GM18502 (cell line): ENCODE results near the gene FARSB.
A peak's percentile ranks its signal among the peaks of the same experiment; 100 is the strongest.
"Not testable (repeated sequence)": the region's sequence is repeated elsewhere in the genome, so short reads cannot be mapped to it uniquely, and the experiment has no call there.

Experiments
- ATAC-seq: cut with Tn5 transposase; IDR thresholded peaks from one replicate; pipeline ENCODE4 v1.9.1; 2021; ENCODE audit warnings: mild to moderate bottlenecking; ENCODE audit not compliant: unreplicated experiment, poor library complexity

The FARSB gene

DNA sequence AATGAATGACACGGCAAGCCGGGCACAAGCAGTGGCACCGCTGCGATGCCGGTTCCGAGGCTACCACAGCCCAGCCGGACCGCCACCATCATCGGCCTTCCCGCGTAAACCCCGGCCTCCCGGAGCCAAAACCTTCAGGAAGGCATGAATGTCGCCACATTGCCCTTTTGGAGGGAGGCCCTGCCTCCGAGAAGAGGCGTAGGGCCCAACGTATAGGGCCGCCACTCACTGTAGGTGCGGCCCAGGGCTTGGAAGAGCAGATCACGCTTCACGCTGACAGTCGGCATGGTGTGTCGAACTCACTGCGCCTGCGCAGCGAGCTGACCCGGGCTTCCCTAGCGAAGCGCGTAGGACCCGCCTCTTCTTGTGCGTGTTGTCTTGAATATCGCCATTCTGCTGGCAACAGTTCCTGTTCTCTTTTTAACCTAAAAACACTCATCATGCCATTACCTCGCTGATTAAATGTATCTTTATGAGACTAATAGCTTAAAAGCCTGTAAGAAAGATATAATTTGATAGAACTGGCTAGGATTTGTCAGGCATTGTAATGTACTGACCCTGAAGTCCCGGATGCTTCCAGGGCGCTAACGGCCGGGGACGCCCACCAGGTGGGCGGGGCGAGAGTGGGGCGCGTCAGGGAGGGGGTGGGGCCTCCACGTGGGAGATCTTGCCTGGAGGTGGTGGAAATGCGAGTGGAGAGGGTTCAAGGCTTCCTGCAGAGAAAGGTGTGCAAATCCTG lies at the start of gene FARSB:
Gene FARSB (minus strand): TSS at position 306 of the 739 bp plus-strand sequence. CDS start 19 bp downstream, at position 287.
- ATAC-seq, result peak; percentile 88

DNA sequence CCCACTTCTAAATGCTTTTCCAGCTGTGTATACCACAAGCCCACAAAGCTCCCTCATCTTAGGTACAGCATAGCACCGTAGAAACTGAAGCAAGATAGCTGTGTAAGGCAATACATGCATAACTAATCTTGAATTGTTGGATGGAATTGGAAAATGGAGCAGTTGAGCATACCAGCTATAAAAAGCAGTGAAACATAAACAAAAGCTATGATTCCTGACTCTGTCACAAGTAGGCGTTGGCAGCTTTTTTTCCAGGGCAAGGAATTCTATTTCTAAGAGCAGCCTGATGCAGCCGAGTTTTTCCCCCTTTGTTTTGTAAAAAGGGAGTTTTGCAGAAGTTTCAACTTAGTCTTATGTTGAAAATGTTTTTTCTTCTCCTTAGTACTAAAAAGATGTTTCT lies 48.0 kb upstream of the FARSB start:
- no peak for ATAC-seq

DNA sequence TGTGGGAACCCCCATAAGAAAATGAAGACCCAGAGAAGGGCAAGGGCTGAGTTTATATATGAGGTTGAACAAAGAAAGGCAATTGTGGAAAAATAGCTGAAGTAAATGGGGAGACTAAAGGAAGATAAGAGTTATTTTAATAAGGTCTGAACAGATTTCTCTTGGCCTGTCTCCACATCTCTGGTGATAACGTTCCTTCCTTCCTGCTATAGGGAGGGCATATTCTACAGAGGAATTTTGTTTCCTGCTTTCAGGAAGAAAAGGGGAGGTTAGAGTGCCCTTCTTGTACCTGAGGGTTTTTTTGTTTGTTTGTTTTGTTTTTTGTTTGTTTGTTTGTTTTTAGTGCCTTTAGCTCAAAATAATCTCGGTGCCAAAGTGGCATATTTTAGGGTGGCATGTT lies 47.2 kb upstream of the FARSB start:
- no peak for ATAC-seq

DNA sequence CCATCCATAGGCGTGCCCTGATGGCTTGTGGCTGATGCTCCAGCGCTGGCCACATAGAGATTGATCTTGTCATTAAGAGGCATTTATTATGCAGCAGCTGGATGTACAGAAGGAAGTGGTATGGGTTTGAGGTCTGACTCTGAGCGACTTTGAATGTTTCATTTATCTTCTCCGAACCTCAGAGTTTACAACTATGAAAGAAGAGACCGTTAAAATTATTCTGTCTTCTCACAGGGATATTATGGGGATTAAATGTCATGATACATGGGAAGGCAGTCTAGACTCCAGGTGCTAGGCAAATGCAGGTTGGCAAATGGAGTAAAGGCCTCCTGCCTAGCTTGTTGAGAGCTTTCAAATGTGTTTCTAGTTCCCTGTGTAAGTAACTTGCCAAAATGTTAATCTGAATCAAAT lies 45.8 kb upstream of the FARSB start:
- no peak for ATAC-seq

DNA sequence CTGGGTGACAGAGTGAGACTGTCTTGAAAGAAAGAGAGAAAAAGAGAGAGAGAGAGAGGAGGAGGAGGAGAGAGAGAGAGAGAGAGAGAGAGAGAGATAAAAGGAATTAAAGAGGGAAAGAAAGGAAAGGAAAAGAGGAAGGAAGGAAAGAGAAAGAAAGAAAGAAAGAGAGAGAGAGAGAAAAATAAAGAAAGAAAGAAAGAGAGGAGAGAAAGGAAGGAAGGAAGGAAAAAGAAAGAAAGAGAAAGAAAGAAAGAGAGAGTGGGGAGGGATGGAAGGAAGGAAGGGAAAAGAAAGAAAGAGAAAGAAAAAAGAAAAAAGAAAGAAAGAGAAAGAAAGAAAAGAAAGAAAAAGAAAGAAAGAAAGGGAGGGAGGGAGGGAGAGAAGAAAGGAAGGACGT lies 45.3 kb upstream of the FARSB start:
- ATAC-seq, result no peak

DNA sequence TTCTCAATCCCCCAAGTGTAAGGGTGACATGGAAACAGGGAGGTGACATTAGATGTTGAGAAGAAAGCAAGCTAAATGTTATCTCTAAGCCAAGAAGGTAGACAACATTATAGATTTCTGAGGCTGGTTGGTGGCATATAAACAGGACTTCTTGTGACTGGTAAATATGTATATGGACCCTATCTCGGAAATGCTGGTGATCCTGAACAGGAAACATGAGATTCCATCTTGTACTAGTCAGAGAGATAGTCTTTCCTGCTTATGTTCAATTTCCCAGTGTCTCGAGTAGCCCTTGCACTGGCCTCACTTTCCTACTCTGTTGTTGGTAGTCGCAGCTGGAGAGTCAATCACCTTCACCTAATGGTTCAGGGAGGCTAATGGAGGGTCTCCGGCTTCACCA lies 42.4 kb upstream of the FARSB start:
- no peak for ATAC-seq

DNA sequence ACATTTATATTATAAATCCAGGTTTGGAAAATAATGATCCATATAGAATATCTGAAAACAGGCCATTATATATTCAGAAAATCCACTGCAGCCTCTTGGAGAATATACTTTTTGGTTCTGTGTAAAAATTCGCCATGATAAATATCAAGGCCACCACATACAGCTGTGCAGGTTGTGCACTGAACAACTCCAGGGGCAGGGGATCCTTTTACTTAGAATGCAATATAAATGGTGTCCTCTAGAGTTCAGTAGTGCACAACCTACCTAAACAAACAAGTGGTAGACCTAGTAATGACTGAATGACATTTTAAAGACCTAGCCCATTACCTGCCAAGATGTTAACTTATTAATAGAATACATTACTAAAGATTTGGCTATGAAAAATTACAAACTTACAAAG lies 37.9 kb upstream of the FARSB start:
- ATAC-seq, result peak; percentile 60

DNA sequence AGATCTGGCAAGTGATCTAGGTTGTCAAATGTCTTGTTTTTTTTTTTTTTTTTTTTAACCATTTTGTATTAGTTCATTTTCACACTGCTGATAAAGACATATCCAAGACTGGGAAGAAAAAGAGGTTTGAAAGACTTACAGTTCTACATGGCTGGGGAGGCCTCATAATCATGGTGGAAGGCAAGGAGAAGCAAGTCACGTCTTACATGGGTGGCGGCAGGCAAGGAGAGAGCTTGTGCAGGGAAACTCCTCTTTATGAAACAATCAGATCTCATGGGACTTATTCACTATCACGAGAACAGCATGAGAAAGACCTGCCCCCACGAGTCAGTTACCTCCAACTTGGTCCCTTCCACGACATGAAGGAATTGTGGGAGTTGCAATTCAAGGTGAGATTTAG lies 37.5 kb upstream of the FARSB start:
- not testable (repeated sequence) for ATAC-seq

DNA sequence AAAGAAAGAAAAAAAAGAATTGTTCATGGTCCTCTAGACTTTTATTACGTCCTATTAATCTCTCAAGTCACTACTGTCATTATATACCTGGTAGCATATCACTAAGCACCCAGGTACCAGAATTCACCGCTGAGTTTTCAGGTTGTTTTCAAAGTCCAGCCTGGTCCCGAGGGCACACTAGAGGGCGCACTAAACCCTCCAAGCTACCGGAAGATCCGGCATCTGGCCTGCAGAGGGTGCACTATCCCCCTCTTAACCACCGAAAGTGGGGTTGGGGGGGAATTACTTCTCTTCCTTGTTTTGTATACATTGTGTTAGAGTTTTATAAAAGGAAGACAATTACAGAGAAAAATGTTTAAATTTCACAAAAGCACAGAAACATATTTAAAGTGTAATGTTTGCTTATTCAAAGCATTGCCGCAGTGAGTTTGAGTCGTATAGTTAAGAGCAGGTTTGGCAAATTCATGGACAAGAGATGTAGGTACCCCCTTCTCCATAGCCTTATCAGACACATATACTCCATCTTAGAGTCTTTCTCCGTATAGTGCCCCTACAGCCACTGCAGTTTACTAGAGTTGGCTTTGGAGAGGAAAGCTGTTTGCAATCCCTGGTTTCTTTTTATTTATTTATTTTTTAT lies 34.8 kb upstream of the FARSB start:
- peak; percentile 96 for ATAC-seq

DNA sequence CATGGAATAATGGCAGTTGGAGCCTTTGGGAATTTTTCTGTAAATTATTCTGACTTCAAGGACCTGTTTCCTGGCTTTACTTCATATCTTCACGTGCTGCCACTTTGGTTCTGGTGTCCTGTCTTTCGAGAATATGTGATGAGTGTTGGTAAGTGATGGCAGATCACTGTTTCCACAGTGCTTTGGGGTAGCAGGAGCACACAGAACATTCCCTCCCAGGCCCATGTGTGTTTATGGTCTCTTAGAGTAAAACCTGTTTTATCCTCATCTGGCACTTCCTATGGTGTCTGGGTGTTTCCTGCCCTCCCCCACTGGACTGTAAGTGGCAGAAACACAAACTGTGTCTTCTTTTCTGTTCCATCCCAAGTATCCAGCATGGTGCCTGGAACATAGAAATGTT lies 33.4 kb upstream of the FARSB start:
- no peak for ATAC-seq

DNA sequence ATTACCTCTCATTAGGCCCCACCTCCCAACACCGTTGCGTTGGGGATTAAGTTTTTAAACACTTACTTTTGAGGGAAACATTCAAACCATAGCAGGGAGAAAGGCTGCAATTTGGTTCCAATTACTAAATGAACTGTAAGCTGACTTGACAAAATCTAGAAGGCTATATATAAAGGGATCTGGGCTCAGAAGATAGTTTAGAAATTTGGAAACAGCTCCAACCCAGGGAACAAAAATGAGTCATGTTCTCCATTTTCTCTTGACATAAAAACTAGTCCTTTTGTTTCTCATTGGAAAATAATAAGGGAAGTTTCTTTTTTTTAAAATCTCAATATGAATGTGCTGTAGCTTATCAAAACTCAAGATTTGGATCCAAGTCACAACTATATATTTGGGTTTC lies 33.0 kb upstream of the FARSB start:
- ATAC-seq, result no peak

DNA sequence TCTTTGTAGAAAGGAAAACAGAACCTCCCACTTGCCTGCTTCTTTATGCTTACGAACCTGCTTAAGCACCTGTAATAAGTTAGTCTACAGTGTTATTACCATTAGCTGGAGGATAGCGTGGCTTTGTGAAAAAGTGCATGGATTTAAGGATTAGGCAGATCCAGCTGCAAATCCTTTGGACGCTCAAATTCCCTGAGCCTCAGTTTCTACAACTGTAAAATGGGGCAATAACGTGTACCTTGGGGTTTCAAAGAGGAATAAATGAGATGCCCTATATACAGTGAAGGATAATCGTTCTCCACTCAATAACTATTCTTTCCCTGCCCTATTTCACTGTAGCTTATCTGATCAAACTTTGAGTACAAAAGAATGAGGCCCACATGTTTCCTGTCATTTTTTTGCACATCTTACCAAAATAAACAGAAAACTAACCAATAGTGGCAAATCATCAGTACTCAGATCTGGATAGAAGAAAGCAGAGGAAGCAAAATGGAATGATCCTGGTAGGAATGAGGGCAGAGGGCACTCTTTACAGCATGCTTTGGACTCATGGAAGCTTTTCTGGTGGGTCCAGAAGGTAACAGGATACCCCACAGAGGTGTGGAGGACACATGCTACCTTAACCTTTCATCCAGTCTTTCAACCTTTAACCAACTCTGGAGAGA lies 30.3 kb upstream of the FARSB start:
- ATAC-seq, result no peak

DNA sequence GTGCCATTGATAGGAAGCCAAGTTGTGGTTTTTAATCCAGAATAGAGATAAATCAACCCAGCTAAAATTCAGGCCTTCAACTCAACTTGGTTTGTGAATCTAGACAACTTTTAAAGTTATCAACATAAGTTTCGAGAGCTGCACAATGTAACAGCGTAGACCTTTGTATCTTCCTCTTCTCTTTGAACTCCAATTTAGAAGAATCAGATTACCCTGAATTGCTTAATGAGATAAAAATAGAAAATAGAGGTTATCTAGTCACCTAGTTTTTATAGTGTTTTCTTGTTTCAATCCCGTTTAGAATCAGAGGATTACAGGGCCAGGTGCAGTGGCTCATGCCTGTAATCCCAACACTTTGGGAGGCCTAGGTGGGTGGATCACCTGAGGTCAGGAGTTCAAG lies 27.9 kb upstream of the FARSB start:
- no peak for ATAC-seq

DNA sequence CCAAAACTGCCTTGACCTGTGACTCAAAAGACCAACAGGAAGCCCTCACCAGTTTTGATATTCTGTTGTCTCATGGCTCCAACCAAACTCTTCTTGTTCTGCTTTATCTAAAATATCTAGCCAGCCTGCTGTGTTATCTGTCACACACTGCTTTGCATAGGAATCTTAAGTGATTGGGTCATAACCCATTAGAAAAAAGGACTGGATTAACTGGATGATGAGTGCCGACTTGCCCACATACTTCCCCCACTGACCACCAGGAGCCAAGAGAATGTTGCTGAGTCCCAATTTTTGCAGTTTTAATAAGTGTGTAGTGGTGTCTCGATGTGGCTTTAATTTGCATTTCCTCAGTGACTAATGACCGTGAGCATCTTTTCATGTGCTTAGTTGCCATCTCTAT lies 22.1 kb upstream of the FARSB start:
- no peak for ATAC-seq

DNA sequence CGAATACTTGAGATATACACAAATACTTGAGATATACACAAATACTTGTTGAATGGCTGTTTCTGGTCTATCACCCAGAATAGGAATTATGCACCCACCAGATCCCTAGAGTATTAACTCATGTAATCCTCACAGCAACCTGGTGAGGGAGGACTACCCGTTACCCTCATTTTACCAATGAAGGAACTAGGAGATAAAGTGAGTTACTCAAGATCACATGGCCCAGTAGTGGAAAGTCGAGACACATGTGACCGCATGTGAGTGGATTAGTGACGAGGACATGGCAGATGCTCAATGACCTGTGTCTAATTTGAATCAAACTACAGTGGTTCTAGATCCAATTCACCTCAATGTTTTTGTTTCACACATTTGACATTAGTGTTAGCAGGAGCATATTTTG lies 18.0 kb upstream of the FARSB start:
- no peak for ATAC-seq

DNA sequence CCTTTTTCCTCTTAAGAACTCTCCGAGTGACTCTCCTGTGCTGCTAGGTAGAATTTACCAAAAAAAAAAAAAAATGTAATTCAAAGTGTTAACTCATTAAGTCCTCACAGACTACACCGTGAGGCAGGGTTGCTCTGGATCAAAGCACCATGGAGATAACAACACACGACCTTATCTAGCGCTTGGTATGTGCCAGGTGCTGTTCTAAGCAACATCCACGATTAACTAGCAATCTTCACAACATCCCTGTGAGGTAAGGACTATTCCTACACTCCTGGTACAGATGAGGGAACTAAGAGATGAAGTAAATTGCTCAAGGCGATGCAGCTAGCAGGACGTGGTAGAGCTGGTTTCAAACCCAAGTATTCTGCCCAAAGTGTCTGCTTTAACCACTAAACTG lies 17.4 kb upstream of the FARSB start:
- ATAC-seq, result no peak

DNA sequence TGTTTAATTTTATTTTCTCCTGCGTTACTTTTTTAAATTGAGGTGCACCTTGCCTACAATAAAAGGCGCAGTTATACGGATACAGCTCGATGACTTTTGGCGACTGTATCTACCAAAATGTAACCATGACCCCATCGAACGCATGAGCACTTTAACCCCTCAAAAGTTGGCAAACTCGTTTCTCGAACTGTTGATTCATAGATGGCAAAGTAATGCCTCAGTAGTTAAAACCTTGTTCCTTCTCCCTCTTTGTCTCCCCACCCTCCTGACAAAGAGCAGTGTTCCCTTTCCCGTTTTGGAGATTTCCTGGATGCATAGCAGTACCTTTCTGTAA lies 16.1 kb upstream of the FARSB start:
- no peak for ATAC-seq

DNA sequence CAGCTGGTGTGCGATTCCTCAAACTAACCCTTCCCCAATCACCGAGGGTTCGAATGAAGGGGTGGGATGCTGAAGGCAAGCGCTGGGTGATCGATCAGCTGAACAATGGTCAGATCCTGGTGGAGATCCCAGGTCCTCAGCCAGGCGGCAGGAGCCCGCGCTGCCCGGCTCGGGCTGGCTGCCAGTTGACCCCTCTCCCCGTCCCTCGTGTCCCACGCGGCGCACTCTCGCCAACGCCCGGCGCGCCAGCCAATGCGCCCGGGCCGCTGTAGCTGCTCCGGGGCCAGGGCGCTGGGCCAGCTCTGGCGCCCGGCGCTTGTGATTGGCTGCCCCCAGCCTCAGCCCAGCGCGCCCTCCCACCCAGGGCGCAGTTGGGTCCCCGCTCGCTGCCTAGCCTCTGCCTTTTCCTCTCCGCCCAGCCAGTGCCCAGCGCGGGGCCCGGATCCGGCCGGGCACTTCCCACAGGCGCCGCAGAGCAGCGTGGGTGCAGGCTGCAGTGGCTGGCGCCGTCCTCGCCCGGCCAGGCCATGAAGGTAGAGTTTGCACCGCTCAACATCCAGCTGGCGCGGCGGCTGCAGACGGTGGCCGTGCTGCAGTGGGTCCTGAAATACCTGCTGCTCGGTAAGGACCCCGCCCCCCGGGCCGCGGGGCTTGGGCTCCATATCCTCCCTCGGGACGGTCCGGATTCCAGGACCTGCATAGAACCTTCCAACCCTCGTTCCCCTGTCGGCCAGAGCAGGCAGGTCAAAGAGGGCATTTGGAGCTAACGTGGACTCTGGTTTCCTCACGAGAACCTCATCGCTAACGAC lies 15.6 kb upstream of the FARSB start, which contains the start of gene MOGAT1:
Gene MOGAT1 (plus strand): TSS at position 400 of the 809 bp plus-strand sequence. CDS start 128 bp downstream, at position 528.
- no peak for ATAC-seq

DNA sequence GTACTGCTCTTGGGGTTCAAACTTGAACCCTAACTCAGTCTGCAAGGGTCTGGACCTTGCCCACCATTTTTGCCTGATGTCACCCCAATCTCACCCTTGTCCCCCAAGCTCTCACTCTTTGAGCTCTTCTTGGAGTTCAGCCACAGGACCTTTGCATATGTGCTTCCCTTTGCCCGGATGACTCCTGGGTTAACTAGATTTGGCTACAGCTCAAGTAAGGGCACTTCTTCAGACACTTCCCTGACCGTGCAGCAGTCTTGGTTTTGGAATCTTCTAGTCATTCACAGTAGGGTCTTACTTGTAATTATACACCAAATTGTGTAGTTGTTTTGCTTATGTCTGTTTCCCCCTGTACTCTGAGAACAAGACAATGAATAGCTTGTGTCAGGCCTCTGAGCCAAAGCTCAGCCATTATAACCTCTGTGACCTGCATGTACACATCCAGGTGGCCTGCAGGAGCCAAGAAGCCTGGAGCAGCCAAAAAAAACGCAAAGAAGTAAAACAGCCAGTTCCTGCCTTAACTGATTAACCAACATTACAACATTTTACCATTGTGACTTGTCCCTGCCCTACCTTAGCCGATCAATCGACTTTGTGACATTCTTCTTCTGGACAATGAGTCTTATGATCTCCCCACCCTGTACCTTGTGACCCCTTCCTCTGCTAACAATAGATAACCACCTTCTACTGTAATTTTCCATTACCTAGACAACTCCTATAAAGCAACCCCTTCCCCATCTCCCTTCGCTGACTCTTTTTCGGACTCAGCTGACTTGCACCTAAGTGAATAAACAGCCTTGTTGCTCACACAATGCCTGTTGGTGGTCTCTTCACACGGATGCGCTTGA lies 14.5 kb upstream of the FARSB start:
- no peak for ATAC-seq

DNA sequence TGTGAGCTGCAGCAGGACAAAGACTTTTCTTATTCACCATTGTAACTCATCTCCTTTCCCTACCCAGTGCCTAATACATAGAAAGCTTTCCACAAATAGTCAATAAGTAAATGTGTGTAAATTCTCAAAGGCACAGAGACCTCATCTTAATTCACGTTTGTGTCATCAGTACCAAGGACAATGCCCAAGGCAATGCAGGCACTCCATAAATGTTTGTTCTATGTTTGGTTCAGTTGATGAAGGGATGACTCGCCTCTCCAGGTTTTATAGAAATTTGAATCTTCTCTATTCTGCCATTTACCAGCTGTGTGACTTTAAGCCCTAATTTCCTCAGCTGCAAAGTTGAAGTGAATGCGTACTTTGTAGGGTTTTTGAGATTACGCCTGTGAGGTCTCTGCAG lies 13.5 kb upstream of the FARSB start:
- ATAC-seq, result no peak
